CD4-positive, alpha-beta T cell treated with Interleukin-15 for 4 hours (primary cell): ENCODE data around the gene WDR93.
"Not testable (repeated sequence)": the region's sequence is repeated elsewhere in the genome, so short reads cannot be mapped to it uniquely, and the experiment has no call there.

Source experiments
- DNase-seq: peaks from one replicate; pipeline ENCODE4 v3.0.0-alpha.2; 2020; ENCODE audit warnings: low spot score

The WDR93 gene

GRCh38 chr15:89685995-89686394, 4.6 kb upstream of the WDR93 start:
- no peak for DNase-seq

DNA sequence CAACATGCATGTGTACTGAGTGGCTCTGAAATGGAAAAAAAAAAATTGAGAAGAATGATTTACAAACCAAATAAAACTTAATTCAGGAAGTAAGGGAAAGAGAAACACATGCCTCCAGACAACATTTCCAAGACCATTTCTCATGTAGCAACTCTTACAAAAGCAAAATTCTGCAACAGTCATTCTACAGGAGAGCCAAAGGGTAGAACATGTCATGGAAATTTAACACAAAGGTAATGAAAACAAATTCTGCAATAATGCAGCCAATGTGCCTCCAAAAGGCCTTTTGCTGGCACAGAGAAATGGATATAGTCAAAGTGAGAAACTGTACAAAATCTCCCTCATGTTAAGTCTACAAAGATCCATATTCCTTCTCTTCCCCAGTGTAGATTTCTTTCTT, 4.1 kb upstream of the WDR93 start:
- DNase-seq: no peak

DNA sequence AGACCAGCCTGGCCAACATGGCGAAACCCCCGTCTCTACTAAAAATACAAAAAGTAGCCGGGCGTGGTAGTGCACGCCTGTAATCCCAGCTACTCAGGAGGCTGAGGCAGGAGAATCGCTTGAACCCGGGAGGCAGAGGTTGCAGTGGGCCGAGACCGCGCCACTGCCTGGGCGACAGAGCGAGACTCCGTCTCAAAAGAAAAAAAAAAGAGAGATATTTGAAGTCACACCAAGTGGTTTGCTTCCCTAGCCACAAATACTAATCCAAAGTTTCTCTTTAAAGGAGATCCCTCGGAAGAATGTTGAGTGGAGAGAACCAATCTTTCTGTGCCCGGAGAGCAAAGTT, 708 bp upstream of the WDR93 start:
- DNase-seq: not testable (repeated sequence)

- no peak for DNase-seq
Measured at GRCh38 chr15:89693091-89693490, 2.5 kb downstream of the WDR93 start.

DNA sequence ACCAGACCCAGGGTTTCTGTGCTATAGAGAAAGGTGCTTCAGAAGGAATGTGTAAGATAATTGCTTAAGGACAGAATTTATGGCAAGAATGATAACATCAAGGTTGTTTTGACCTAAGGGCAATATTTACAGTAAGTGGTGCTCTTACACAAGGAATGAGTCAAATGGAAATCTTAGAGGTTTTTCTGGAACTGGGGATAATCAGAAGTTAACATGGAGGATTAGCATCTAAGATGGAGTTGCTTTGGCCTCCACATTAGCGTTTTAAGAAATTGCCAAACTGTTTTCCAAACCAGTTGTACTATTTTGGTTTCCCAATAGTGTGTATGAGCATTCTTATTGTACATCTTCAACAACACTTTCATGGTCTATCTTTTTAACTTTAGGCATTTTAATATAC, 3.1 kb downstream of the WDR93 start:
- no peak for DNase-seq

GRCh38 chr15:89695198-89695597, 4.6 kb downstream of the WDR93 start:
- DNase-seq: no peak

GRCh38 chr15:89704411-89704810, 13.8 kb downstream of the WDR93 start:
- no peak for DNase-seq

DNA sequence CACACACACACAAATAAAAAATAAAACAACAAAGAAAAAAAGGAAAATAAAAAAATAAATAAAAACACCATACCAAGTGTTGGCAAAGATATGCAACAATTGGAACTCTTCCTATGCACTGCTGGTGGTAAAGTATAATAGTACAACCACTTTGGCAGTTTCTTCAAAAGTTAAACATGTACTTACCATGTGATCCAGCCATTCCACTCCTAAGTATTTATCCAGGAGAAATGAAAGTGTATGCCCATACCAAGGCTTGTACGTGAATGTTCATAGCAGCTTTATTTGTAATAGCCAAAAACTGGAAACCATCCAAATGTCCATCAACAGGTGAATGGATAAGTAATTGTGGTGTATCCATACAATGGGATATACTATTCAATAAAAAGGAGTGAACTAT, 17.0 kb downstream of the WDR93 start:
- no peak for DNase-seq

DNA sequence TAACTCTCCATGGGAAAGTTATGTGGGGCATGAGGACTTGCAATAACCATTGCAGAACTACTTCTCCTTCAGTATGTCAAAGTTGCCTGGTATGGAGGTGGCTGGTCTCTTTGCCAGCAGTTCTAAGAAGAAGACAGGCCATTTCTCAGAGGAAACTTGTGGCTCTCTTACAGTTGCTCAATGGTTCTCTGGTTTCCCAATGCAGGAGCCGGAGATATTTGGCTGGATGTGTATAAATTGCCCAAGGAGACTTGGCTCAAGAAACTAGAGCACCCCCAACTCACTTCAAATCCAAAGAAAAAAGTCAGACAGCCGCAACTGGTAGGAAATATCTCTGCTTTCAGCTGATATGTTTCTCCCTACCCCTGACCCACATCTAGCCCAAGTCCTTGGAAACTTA, 24.2 kb downstream of the WDR93 start:
- no peak for DNase-seq

GRCh38 chr15:89723031-89723430, 32.4 kb downstream of the WDR93 start:
- DNase-seq: no peak

DNA sequence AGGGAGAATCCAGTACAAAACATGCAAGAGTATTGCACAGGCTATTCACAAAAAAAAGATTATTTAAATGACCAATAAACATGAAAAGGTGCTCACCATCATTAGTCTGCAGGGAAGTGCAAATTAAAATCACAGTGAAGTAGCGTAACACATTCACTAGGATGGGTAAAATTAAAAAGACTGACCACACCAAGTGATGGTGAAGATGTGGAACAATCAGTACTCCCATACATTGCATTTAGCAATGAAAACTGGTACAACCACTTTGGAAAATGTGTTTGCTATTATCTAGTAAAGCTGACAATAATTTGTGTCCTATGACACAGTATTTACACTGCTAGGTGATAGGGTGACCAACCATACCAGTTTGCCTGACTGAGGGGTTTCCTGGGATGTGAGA, 34.0 kb downstream of the WDR93 start:
- no peak for DNase-seq

- no peak for DNase-seq
Measured at GRCh38 chr15:89725064-89725463, 34.5 kb downstream of the WDR93 start.

GRCh38 chr15:89728254-89728653, 37.6 kb downstream of the WDR93 start:
- no peak for DNase-seq

DNA sequence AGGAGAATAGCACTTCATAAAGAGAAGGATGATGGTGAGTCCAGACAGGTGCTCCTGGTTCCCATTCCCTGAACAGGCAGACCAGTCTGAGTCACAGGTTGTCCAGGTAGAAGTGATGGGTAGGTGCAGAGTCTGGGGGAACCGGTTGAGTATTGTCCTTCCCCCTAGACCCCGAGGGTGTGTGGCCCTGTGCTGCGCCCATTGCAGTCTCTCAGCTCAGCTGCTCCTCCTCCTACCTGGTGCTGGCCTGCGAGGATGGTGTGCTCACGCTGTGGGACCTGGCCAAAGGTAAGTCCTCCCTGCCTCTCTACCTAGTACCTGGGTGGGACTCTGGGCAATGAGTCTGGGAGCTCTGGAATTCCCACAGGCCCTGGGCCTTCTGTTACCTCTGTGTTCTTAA, 40.7 kb downstream of the WDR93 start:
- no peak for DNase-seq

DNA sequence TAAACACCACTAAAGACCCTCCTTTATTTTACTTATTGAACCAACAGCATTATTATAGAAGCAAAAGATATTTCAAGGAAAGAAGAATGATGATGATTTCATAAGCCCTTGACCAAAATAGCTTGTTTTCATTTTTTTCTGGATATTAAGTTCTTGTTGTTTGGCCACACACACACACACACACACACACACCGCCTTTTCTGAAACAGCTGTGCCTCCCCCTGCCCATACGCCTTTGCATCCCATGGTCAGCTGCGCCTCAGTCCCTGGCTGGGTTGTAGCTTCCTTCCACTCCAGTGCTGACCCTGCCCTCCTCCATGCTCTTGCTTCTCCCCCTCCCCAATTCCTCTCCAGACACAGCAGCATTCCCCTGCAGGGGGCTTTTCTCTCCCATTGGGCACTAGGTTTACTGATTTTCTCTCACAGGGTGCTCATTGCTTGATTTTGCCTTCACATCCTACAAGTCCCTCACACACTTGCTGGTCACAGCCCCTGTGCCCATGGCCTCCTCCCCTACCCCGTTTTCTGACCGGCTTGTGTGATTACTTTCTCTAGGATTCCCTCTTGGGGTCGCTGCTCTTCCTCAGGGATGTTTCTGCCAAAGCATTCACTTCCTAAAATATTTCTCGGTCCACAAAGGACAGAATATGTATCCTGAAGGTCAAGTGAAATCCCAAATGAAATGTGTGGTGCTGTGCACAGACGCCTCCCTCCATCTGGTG, 42.0 kb downstream of the WDR93 start:
- no peak for DNase-seq

GRCh38 chr15:89735773-89736172, 45.2 kb downstream of the WDR93 start:
- DNase-seq: no peak

DNA sequence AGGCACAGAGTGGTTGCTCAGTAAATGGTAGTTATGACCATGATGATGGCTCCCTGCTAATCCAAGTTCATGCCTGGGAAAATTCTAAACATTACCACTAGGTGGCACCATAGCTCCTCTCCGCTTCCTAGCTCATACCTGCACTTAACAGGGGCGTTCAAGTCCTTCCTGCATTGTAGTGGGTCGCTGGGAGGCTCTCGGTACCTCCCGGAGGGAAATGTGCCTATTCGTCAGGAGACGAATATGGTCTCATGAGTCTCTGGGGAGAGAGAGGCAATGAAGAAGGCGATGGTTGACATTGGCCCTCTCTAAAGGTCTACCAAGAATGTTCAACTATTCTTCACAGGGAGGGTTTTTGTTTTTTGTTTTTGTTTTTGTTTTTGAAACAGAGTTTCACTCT, 49.5 kb downstream of the WDR93 start:
- DNase-seq: peak; percentile 73

- no peak for DNase-seq
Measured at GRCh38 chr15:89743011-89743410, 52.4 kb downstream of the WDR93 start.

GRCh38 chr15:89743594-89743993, 53.0 kb downstream of the WDR93 start:
- DNase-seq: no peak

DNA sequence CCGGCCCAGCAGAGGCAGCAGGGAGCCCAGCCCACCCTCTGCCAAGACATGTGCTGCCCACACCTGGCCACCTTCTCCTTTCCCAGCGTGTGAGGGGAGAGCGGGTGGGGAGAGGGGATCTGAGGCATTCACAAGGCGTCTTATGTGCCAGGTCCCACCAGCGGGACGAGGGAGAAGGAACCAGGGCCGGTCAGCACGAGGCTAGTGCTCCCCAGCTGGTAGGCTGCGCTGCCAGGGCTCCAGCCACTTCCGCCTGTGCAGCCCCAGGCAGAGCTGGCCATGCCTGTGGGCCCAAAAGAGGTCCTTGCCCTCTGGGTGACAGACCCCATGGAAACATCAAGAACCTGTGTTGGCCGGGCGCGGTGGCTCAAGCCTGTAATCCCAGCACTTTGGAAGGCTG, 54.5 kb downstream of the WDR93 start:
- DNase-seq: no peak

DNA sequence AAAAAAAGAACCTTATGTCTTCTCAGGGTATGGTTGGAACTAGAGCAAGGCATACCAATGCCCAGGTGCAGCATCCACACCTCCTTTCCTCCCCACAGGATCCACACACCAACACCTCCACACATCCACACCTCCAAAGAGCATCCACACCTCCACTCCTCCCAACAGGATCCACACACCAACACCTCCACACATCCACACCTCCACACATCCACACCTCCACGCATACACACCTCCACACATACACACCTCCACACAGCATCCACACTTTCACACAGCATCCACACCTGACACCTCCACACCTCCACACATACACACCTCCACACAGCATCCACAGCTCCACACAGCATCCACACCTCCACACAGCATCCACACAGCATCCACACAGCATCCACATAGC, 55.2 kb downstream of the WDR93 start:
- DNase-seq: no peak

DNA sequence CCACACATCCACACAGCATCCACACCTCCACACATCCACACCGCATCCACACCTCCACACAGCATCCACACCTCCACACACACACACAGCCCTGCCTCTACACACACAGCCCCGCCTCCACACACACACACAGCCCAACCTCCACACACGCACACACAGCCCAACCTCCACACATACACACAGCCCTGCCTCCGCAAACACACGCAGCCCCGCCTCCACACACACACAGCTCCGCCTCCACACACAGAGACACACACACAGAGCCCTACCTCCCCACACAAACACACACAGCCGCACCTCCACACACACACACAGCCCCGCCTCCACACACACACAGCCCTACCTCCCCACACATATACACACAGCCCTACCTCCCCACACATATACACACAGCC, 55.8 kb downstream of the WDR93 start:
- no peak for DNase-seq

DNA sequence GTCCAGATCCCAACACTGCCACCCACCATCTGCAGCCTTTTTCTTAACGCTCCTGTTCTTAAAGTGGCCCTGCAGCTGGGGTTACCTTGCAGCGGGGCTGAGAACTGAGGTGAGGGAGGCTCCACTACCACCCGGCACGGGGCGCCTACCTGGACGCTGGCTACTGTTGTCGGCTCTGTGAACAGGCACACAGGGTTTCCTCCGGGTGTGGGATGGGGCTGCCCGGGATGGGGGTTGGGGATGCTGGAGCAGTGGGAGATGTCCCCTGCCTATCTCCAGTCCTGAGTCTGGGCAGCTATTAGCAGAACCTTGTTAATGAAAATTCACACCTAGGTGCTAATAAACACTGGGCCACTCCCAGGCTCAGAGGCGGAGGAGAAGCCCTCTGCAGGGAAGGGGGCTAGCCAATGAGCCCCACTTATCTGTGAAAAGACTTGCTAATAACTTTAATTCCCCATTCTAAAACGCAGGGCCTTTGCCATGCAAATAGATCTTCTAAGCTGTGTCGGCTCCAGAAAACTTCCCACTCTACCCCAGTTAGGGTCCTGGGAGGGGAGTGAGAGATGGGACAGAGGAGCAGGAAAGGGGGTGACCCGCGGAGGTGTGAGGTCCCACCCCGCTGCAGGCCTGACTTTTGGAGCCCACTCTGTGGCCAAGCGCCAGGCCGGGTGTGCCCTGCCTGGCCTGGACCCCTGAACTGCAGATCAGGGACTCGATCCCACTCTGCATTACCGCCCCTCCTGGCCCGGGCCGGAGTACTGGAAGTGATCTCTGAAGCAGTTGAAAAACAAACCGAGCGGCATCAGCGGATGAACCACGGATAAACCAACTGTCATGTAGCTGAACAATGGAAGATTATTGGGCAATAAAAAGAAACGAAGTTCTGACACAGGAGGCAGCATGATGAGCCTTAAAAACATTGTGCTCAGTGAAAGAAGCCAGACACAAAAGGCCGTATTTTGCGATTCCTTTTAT, 57.4 kb downstream of the WDR93 start:
- no peak for DNase-seq

- DNase-seq: no peak
Measured at GRCh38 chr15:89749054-89749453, 58.4 kb downstream of the WDR93 start.
